WI38 (cell line): ENCODE results near the gene KLRF1.

Experiments
- H3K4me3 ChIP-seq: 2 replicates; pipeline ENCODE4 v1.5.1; 2011; ENCODE audit warnings: low read depth, mild to moderate bottlenecking, control low read depth, low read length
- TF ChIP-seq, protein P1 (sequence below): IDR thresholded peaks from 2 replicates; pipeline ENCODE4 v1.5.1; 2012; ENCODE audit warnings: low read depth, mild to moderate bottlenecking, control low read depth, low read length

The KLRF1 gene

DNA sequence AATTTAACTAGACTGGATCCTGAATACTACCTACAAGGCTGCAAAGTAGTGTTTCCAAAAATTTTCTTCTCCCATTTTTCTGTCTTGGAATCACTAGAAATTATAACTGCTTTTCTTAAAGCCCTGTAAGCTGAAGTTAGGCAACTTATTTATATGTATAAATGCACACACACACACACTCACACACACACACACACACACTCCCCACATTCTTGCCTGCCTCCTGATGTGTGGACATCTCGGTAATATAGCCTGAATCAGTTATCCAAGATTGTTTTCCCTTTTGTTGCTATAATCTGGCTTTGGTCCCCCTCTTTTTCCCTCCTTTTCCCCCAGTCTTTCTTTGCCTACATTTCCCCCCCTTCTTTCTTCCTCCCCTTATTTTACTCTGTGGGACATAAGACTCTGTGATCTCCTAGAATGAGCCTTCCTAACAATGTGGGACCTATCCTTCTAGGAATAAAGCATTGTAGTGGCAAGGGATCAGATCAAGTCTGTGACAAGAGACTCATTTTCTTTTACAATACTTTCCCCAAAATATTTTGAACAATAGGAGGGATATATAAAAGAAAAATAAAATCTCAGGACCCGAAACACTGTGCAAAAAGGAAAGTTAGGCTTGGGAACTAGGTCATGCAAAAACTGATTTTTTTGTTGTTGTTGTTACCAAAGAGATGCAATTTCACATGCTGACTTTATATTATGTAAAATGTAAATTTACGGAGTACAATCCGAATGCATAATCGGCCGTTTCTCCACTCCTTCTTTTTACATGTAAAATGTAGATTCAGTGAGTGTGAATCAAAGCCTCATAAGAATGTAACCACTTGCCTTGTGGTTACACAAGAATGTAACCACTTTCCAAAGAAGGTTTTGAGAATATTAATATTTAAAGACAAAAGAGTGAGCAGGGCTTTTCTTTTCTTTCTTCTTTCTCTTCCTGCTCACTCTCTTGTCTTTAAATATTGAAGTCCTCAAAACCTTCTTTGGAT lies 40.3 kb upstream of the KLRF1 start:
- H3K4me3 ChIP-seq = no peak overlapping the region
- TF ChIP-seq, protein P1, sequence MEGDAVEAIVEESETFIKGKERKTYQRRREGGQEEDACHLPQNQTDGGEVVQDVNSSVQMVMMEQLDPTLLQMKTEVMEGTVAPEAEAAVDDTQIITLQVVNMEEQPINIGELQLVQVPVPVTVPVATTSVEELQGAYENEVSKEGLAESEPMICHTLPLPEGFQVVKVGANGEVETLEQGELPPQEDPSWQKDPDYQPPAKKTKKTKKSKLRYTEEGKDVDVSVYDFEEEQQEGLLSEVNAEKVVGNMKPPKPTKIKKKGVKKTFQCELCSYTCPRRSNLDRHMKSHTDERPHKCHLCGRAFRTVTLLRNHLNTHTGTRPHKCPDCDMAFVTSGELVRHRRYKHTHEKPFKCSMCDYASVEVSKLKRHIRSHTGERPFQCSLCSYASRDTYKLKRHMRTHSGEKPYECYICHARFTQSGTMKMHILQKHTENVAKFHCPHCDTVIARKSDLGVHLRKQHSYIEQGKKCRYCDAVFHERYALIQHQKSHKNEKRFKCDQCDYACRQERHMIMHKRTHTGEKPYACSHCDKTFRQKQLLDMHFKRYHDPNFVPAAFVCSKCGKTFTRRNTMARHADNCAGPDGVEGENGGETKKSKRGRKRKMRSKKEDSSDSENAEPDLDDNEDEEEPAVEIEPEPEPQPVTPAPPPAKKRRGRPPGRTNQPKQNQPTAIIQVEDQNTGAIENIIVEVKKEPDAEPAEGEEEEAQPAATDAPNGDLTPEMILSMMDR = no peak

DNA sequence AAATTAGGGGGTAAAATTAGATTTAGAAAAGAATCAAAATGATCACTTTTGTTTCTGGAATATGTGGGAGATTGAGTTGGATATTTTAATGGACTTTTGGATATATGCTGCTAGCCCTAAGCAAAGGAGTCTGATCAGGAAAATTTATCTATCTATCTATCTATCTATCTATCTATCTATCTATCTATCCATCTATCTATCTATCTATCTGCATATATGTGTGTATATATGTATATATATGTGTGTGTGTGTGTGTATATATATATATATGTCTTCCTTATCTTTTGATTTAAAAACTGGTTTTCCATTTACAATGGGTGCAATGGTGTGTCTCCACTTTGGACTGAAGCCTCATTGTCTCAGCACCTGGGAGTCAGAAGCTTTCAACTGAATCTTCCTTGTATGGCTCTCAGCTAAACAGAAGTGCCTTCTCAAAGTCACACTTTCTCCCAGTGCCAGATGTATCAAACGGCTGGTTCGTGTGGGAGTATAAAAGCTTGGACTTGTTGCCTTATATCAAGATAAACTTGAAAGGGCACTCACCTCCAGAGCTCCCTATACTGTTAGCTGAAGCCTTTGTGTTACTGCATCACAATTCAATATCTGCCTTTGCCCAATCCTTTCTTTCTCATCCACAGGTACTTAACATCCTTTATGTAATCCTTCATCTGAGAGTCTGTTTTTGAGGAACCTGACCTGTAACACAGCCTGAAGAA lies 34.9 kb upstream of the KLRF1 start:
- TF ChIP-seq, protein P1 = no peak
- no peak overlapping the region for H3K4me3 ChIP-seq

DNA sequence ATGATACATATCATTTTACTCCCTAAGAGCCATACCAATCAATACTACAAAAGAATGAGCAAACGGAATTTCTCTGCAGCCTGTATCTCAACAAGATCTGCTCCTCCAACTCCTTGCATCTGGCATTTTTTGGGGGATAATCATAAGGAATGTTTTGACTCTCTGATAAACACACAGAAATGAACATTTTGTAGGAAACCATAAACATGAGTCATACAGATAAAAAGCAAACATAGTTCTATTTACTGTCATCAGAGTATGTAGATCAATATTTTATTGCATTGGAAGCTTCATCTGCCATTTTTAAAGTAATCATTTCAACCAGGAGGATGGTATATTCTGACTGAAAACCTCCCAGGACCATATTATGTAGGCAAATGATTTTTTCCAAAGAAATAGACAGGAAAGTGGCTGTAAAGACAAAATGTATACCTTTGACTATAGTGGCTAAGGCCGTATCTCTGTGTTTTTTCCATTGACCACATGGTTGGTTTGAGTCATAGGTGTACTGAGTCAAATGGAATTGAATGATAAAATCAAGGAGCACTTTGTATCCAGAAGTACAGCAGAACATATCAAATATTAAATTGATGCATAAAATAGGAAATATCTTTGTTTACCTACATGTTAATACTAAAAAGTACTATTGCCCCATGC lies 34.2 kb upstream of the KLRF1 start:
- H3K4me3 ChIP-seq = no peak overlapping the region
- TF ChIP-seq, protein P1 = no peak

DNA sequence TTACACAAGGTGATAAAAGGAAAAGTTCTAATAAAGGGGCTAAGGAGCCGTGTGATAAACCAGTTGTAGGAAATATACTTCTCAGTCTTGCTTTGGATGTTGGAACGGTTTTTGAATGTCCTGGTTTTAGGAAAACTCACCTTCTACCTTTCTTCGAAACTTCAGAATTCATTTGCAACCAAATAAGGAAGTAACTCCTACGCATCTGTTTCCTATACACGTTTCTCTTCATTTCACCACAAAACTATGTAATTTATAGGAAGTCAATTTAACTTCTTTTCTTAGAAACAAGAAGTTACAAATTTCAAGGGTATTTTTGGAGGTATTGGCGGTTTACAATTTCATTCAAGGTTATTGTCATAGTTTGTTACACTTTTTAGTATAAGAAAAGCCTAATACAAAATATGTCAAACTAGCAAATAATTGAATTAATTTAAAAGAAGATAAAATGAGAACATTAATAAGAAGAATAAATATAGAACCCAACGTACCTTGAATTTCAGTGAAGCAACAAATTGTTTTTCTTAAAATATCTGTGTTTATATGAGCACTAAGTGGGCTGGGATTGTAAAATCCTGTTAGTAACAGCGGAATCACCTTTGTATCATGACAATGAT lies 33.4 kb upstream of the KLRF1 start:
- H3K4me3 ChIP-seq = no peak overlapping the region
- TF ChIP-seq, protein P1 = no peak

DNA sequence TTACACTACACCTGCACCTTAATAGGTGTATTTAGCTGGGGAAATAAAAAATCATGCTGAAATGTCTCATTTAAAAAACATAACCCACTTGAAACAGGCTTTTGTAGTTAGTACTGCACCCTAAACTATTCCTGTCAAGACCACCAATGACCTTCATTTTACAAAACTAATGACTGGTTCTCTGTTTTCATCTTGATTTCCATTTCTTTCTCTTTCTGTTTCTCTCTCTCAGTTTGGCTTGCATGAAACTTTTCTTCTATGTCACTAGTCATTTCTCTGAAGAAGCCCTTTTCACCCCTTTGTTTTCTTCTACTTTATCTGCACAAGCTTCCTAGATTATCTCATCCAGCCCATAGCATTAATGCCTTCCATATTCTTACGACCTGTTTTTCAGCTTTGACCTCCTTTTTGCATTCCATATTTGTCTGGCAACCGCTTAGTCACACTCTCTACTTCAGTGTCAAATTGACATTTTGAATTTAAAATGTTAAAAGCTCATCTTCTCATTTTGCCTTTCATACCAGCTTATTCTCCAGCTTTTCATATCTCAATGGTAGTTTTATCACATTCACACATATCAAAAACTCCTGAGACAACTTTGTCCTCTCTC lies 32.7 kb upstream of the KLRF1 start:
- H3K4me3 ChIP-seq = no peak overlapping the region
- TF ChIP-seq, protein P1 = no peak

DNA sequence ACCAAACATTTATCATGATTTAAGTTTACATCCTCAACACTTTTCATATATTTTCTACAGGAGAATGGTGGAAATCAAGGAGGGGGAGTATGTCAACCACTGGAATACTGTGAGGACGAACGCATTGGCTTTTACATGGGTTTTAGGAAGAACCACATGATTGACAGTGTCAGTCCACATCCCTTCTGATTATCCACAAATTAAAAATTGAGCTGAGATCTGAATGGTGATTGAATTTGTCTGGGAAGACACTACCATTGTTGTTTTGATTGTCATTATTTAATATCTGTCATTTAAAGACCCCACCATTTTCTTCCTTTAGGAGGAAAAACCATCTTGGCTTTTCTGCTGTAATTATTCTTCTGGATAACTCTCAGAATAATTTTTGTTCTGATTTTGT lies 31.3 kb upstream of the KLRF1 start:
- TF ChIP-seq, protein P1 = no peak
- no peak overlapping the region for H3K4me3 ChIP-seq
